WERI-Rb-1 (cell line): ENCODE data around the gene TRPM6.

Experiments used
- DNase-seq: peaks from one replicate; pipeline ENCODE4 v3.0.0-alpha.2; 2020
- H3K27ac ChIP-seq: fragments of 250-450 bp; sonication (Bioruptor Pico); 2 replicates; pipeline ENCODE4 v1.5.1; 2020; ENCODE audit warnings: mild to moderate bottlenecking, moderate library complexity
- H3K27me3 ChIP-seq: fragments of 250-450 bp; sonication (Bioruptor Pico); 2 replicates; pipeline ENCODE4 v1.5.1; 2021; ENCODE audit warnings: mild to moderate bottlenecking, low read depth, moderate library complexity; ENCODE audit not compliant: insufficient read depth, severe bottlenecking
- H3K36me3 ChIP-seq: fragments of 250-450 bp; sonication (Bioruptor Pico); 2 replicates; pipeline ENCODE4 v1.5.1; 2020; ENCODE audit warnings: mild to moderate bottlenecking, moderate library complexity
- H3K4me3 ChIP-seq: 2 replicates; pipeline ENCODE4 v1.5.1; 2011; ENCODE audit warnings: low read depth, mild to moderate bottlenecking, control low read depth, low read length
- H3K9me3 ChIP-seq: fragments of 250-450 bp; sonication (Bioruptor Pico); 2 replicates; pipeline ENCODE4 v1.5.1; 2021; ENCODE audit warnings: mild to moderate bottlenecking, moderate library complexity; ENCODE audit not compliant: severe bottlenecking
- TF ChIP-seq, protein P1 (sequence below): IDR thresholded peaks from 2 replicates; pipeline ENCODE4 v1.5.1; 2011; ENCODE audit warnings: low read depth, mild to moderate bottlenecking, control low read depth, inconsistent platforms, low read length

Gene TRPM6, protein sequence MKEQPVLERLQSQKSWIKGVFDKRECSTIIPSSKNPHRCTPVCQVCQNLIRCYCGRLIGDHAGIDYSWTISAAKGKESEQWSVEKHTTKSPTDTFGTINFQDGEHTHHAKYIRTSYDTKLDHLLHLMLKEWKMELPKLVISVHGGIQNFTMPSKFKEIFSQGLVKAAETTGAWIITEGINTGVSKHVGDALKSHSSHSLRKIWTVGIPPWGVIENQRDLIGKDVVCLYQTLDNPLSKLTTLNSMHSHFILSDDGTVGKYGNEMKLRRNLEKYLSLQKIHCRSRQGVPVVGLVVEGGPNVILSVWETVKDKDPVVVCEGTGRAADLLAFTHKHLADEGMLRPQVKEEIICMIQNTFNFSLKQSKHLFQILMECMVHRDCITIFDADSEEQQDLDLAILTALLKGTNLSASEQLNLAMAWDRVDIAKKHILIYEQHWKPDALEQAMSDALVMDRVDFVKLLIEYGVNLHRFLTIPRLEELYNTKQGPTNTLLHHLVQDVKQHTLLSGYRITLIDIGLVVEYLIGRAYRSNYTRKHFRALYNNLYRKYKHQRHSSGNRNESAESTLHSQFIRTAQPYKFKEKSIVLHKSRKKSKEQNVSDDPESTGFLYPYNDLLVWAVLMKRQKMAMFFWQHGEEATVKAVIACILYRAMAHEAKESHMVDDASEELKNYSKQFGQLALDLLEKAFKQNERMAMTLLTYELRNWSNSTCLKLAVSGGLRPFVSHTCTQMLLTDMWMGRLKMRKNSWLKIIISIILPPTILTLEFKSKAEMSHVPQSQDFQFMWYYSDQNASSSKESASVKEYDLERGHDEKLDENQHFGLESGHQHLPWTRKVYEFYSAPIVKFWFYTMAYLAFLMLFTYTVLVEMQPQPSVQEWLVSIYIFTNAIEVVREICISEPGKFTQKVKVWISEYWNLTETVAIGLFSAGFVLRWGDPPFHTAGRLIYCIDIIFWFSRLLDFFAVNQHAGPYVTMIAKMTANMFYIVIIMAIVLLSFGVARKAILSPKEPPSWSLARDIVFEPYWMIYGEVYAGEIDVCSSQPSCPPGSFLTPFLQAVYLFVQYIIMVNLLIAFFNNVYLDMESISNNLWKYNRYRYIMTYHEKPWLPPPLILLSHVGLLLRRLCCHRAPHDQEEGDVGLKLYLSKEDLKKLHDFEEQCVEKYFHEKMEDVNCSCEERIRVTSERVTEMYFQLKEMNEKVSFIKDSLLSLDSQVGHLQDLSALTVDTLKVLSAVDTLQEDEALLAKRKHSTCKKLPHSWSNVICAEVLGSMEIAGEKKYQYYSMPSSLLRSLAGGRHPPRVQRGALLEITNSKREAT (N-terminal part only)

DNA sequence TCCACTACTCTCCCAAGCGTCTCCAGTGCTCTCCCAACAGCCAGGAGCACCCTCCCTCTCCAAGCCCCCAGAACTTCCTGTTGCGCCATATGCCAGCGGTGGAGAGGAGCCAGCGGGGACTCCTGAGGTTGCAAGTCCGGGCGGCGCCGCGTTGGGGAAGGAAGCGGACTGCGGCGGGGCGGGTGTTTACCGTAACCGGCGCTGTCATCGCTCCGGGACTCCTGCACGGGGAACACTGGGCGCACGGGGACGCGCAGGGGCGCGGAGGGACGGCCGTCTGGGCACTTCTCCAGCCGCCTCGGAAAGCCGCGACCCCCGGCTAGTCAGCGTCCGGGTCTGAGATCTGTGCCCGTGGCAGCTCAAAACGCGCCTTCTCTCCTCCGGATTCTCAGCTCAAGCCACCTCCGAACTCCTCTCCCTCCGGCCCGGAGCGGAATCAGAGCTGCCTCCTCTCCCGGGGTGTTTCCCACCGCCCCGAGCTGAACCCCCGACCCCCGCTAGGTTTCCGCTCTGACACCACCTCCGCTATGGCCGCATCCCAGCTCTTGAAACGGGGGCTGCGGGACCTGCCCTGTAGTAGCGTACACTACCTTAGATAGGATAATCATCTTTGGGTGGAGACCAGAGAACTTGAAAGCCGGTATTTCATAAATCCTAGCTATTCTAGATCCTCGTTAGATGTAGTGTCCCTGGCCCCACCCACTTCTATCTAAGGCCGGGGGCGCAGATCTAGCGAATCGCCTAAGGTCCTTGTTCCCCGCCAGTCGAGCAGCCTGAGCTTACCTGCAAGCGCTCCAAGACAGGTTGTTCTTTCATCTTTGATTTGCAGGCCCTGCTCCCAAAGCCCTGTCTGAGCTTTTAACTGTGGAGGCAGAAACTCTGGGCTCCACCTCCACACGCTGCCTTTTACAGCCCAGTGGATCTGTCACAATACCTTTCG lies at the start of gene TRPM6:
Gene TRPM6 (minus strand): TSS at position 881 of the 940 bp plus-strand sequence. CDS start 65 bp downstream, at position 816.
- Histone ChIP-seq H3K9me3 (peaks cover 2% of the 10 kb centered on the region), H3K27me3 (no peaks in the 10 kb centered on the region), H3K27ac (peak within 1 kb of the TSS; percentile 75), H3K36me3 (no peaks in the 10 kb centered on the region), H3K4me3 (peak within 1 kb of the TSS; percentile 86)
- TF ChIP-seq, protein P1, sequence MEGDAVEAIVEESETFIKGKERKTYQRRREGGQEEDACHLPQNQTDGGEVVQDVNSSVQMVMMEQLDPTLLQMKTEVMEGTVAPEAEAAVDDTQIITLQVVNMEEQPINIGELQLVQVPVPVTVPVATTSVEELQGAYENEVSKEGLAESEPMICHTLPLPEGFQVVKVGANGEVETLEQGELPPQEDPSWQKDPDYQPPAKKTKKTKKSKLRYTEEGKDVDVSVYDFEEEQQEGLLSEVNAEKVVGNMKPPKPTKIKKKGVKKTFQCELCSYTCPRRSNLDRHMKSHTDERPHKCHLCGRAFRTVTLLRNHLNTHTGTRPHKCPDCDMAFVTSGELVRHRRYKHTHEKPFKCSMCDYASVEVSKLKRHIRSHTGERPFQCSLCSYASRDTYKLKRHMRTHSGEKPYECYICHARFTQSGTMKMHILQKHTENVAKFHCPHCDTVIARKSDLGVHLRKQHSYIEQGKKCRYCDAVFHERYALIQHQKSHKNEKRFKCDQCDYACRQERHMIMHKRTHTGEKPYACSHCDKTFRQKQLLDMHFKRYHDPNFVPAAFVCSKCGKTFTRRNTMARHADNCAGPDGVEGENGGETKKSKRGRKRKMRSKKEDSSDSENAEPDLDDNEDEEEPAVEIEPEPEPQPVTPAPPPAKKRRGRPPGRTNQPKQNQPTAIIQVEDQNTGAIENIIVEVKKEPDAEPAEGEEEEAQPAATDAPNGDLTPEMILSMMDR: no peak
- DNase-seq: peak; percentile 88

DNA sequence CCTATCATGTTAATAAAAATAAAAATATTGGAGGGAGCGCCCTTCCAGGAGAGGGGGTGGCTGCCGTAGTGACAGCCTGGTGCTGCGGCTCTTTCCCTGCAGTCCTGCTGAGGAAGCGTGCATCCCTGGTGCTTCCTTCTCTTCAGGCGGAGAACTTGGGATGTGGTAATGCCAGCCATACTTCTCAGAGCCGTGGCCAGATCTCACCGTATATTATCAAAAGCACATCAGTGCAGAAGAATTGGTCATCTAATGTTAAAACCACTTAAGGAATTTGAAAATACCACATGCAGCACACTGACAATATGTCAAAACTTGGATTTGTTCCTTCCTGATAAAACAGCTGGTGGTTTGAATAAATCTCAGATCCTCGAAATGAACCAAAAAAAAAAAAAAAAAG lies 47.3 kb upstream of the TRPM6 start:
- TF ChIP-seq, protein P1: no peak
- no peak for DNase-seq
- Histone ChIP-seq H3K36me3 (no peaks in the 10 kb centered on the region), H3K27ac (no peak overlapping the region), H3K4me3 (no peak overlapping the region), H3K27me3 (no peaks in the 10 kb centered on the region), H3K9me3 (no peaks in the 10 kb centered on the region)

DNA sequence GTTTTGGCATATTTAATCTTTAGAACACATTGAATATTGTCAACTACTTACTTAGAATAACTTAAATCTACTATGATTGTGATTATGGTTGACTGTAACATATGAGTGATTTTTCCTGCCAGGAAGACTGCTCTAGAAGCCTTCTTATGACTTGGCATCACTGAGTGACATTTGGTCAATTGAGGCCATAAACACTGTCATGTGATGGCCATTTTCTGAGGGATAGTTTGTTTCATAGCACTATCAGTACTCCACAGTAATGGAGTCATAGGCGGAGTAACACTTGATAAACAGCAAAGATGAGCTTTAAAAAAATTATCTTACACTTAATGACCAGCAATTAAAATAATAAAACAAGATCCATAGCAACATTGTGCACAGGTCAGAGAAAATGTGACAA lies 34.0 kb upstream of the TRPM6 start:
- TF ChIP-seq, protein P1: no peak
- H3K4me3 ChIP-seq: no peak overlapping the region
- no peak overlapping the region for H3K27ac ChIP-seq
- no peaks in the 10 kb centered on the region for H3K27me3 ChIP-seq
- no peaks in the 10 kb centered on the region for H3K9me3 ChIP-seq
- no peak for DNase-seq
- no peaks in the 10 kb centered on the region for H3K36me3 ChIP-seq

DNA sequence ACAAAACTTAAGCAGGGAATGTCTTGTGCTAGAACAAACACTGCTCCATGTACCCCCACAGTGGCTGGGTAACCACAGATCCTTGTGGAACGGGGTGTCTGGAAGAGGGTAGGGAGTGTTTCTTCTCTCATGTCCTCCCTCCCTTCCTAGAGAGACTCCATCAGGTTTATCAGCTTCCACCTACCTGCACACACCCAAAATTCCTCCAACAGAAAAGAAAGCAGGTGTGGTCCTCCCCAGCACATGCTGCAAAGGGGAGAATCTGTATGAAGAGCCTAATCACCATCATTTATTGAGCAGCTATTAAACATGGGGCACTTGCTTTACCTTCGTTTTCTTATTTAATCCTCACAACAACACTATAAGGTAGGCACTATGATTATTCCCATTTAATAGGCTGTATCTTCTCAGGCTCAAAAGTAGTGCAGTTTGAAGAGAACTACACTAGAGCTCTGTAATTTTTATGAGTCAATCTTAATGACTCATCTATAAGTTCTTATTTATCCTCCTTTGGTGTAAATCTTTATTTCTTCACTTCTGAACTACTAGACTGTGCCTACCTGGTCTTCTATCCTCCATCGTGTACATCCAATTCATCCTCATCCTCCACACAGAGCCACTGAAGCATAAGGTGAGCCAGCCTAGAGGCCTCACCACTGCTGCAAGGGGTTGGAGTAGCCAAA lies 33.4 kb upstream of the TRPM6 start:
- no peak for DNase-seq
- H3K27ac ChIP-seq: no peak overlapping the region
- H3K4me3 ChIP-seq: no peak overlapping the region
- H3K27me3 ChIP-seq: no peaks in the 10 kb centered on the region
- TF ChIP-seq, protein P1: no peak
- no peaks in the 10 kb centered on the region for H3K36me3 ChIP-seq
- no peaks in the 10 kb centered on the region for H3K9me3 ChIP-seq
